ENCODE results near the gene DAND5. TPM values are rescaled to one million over a fixed set of nuclear protein-coding genes. Genes with fewer than 3 reads are reported as not detected.

The DAND5 gene
- total and polyA plus RNA-seq, 4 experiments from 2014 or later = not detected

GRCh38 chr19:12997967-12998940 is 28.9 kb downstream of the DAND5 start:
- CTCF ChIA-PET (ENCODE audit: partially characterized antibody) = no interaction called here
- H3K36me3 ChIP-seq (ENCODE audit: insufficient read depth, low read length) = no peaks in the 10 kb centered on the region
- Mint-ChIP-seq H3K27me3 (peaks cover 11 to 14% of the 10 kb centered on the region in 2 donors), H3K4me1 (peaks cover 8 to 19% (median 12%) of the 10 kb centered on the region in 4 donors), H3K4me3 (peak overlapping the region; percentile 7 to 83 (median 46)), H3K27ac (peak overlapping the region in 5 of 7 donors; percentile 9 to 88 (median 65)), H3K9me3 (peaks cover 0 to 6% (median 0%) of the 10 kb centered on the region in 8 donors), H3K36me3 (peaks cover 0 to 2% of the 10 kb centered on the region in 2 donors)
- no peaks in the 10 kb centered on the region for H3K9me3 ChIP-seq (ENCODE audit: control insufficient read depth in 1 of 2, low read length in 2 of 2)
- no peak for DNase-seq
- peaks cover 5% of the 10 kb centered on the region for H3K4me1 ChIP-seq (ENCODE audit: insufficient read depth, low read length)
- H3K27ac ChIP-seq (ENCODE audit: low read depth, low read length) = no peak overlapping the region
- H3K27me3 ChIP-seq (ENCODE audit: insufficient read depth, low read length) = no peaks in the 10 kb centered on the region
- H3K4me3 ChIP-seq (ENCODE audit: low read length in 2 of 2) = no peak overlapping the region
- POLR2A ChIA-PET (ENCODE audit: partially characterized antibody) = no interaction called here
- intact Hi-C loops (cut with micrococcal nuclease) = no loop called here

GRCh38 chr19:13001166-13001501 is 31.8 kb downstream of the DAND5 start:
- intact Hi-C loops (cut with micrococcal nuclease) = no loop called here
- H3K9me3 ChIP-seq (ENCODE audit: control insufficient read depth in 1 of 2, low read length in 2 of 2) = no peaks in the 10 kb centered on the region
- CTCF ChIA-PET (ENCODE audit: partially characterized antibody) = interaction anchor here (1.2 kb wide), 1 partner anchor 61 kb away, joined by 3 read pairs; no protein-coding TSS in a partner anchor
- H3K4me3 ChIP-seq (ENCODE audit: low read length in 2 of 2) = no peak overlapping the region
- H3K27me3 ChIP-seq (ENCODE audit: insufficient read depth, low read length) = no peaks in the 10 kb centered on the region
- no peak overlapping the region for H3K4me3 Mint-ChIP-seq
- H3K36me3 ChIP-seq (ENCODE audit: insufficient read depth, low read length) = no peaks in the 10 kb centered on the region
- H3K27me3 Mint-ChIP-seq = peaks cover 8 to 10% of the 10 kb centered on the region in 2 donors
- H3K4me1 Mint-ChIP-seq = peaks cover 2 to 9% (median 4%) of the 10 kb centered on the region in 4 donors
- no peak overlapping the region for H3K27ac ChIP-seq (ENCODE audit: low read depth, low read length)
- peaks cover 0 to 2% (median 0%) of the 10 kb centered on the region in 8 donors for H3K9me3 Mint-ChIP-seq
- no peaks in the 10 kb centered on the region for H3K4me1 ChIP-seq (ENCODE audit: insufficient read depth, low read length)
- POLR2A ChIA-PET (ENCODE audit: partially characterized antibody) = no interaction called here
- no peak overlapping the region for H3K27ac Mint-ChIP-seq
- no peak for DNase-seq
- H3K36me3 Mint-ChIP-seq = no peaks in the 10 kb centered on the region

- Histone ChIP-seq H3K27me3 (ENCODE audit: insufficient read depth, low read length) (no peaks in the 10 kb centered on the region), H3K4me3 (ENCODE audit: low read length in 2 of 2) (no peak overlapping the region), H3K9me3 (ENCODE audit: control insufficient read depth in 1 of 2, low read length in 2 of 2) (no peaks in the 10 kb centered on the region), H3K27ac (ENCODE audit: low read depth, low read length) (no peak overlapping the region), H3K4me1 (ENCODE audit: insufficient read depth, low read length) (no peaks in the 10 kb centered on the region), H3K36me3 (ENCODE audit: insufficient read depth, low read length) (no peaks in the 10 kb centered on the region)
- no peak overlapping the region for H3K4me3 Mint-ChIP-seq
- DNase-seq = no peak
- CTCF ChIA-PET (ENCODE audit: partially characterized antibody) = interaction anchor here (1.2 kb wide), 1 partner anchor 60 kb away, joined by 3 read pairs; no protein-coding TSS in a partner anchor
- peaks cover 8 to 10% of the 10 kb centered on the region in 2 donors for H3K27me3 Mint-ChIP-seq
- H3K9me3 Mint-ChIP-seq = peaks cover 0 to 2% (median 0%) of the 10 kb centered on the region in 8 donors
- peaks cover 2 to 9% (median 4%) of the 10 kb centered on the region in 4 donors for H3K4me1 Mint-ChIP-seq
- POLR2A ChIA-PET (ENCODE audit: partially characterized antibody) = no interaction called here
- H3K27ac Mint-ChIP-seq = no peak overlapping the region
- intact Hi-C loops (cut with micrococcal nuclease) = no loop called here
- H3K36me3 Mint-ChIP-seq = no peaks in the 10 kb centered on the region
Observed at GRCh38 chr19:13001502-13002165, 32.3 kb downstream of the DAND5 start.

DNA sequence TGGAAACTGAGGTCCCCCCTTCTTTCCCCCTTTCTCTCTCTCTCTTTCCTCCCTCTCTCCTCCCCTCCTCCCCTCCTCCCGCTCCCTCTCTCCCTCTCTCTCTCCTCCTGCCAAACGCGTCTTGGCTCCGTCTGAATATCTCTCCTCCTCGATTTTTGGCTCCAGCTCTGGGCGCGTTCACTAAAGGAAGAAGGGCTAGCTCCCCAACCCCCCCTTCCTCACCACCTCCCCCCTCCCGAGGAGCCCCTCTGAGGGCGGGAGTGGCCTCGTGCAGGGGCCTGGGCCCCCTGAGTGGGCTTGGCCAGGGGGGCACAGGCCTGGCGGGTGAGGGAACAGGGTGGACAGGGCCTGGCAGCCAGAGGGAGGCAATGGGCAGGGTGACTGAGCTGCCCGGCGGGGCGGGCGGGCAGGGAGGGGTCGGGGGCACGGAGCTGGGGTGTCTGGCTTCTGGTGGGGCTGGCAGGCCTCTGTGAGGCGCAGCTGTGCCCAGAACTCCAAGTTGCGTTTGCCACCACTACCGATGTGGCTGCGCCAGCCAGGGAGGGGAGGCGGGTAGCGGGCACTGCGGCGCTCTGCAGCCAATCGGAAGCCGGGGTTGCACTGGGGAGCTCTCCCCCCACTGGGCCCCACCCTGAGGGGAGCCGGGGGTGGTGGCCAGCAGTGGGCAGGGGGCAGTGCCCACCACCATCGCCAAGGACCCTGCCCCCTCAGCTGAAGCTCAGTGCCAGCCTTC is 33.0 kb downstream of the DAND5 start:
- ChIA-PET POLR2A (ENCODE audit: partially characterized antibody) (no interaction called here), CTCF (ENCODE audit: partially characterized antibody) (no interaction called here)
- Histone ChIP-seq H3K9me3 (ENCODE audit: control insufficient read depth in 1 of 2, low read length in 2 of 2) (no peaks in the 10 kb centered on the region), H3K27me3 (ENCODE audit: insufficient read depth, low read length) (no peaks in the 10 kb centered on the region), H3K36me3 (ENCODE audit: insufficient read depth, low read length) (no peaks in the 10 kb centered on the region), H3K27ac (ENCODE audit: low read depth, low read length) (no peak overlapping the region), H3K4me1 (ENCODE audit: insufficient read depth, low read length) (no peaks in the 10 kb centered on the region), H3K4me3 (ENCODE audit: low read length in 2 of 2) (no peak overlapping the region)
- no peaks in the 10 kb centered on the region for H3K36me3 Mint-ChIP-seq
- H3K27ac Mint-ChIP-seq = no peak overlapping the region
- H3K4me1 Mint-ChIP-seq = peaks cover 0 to 4% (median 2%) of the 10 kb centered on the region in 4 donors
- peaks cover 5 to 8% of the 10 kb centered on the region in 2 donors for H3K27me3 Mint-ChIP-seq
- intact Hi-C loops (cut with micrococcal nuclease) = no loop called here
- no peak overlapping the region for H3K4me3 Mint-ChIP-seq
- DNase-seq = no peak
- peaks cover 0 to 2% (median 0%) of the 10 kb centered on the region in 8 donors for H3K9me3 Mint-ChIP-seq

GRCh38 chr19:13003081-13003480 is 33.7 kb downstream of the DAND5 start:
- no peaks in the 10 kb centered on the region for H3K36me3 ChIP-seq (ENCODE audit: insufficient read depth, low read length)
- H3K4me3 ChIP-seq (ENCODE audit: low read length in 2 of 2) = no peak overlapping the region
- CTCF ChIA-PET (ENCODE audit: partially characterized antibody) = no interaction called here
- Mint-ChIP-seq H3K27me3 (peaks cover 8% of the 10 kb centered on the region in 2 donors), H3K9me3 (peaks cover 0 to 2% (median 0%) of the 10 kb centered on the region in 8 donors), H3K36me3 (no peaks in the 10 kb centered on the region), H3K4me1 (peaks cover 0 to 2% (median 2%) of the 10 kb centered on the region in 4 donors), H3K27ac (no peak overlapping the region), H3K4me3 (no peak overlapping the region)
- POLR2A ChIA-PET (ENCODE audit: partially characterized antibody) = no interaction called here
- H3K27me3 ChIP-seq (ENCODE audit: insufficient read depth, low read length) = no peaks in the 10 kb centered on the region
- no peaks in the 10 kb centered on the region for H3K4me1 ChIP-seq (ENCODE audit: insufficient read depth, low read length)
- no peaks in the 10 kb centered on the region for H3K9me3 ChIP-seq (ENCODE audit: control insufficient read depth in 1 of 2, low read length in 2 of 2)
- intact Hi-C loops (cut with micrococcal nuclease) = no loop called here
- DNase-seq = no peak
- H3K27ac ChIP-seq (ENCODE audit: low read depth, low read length) = no peak overlapping the region

DNA sequence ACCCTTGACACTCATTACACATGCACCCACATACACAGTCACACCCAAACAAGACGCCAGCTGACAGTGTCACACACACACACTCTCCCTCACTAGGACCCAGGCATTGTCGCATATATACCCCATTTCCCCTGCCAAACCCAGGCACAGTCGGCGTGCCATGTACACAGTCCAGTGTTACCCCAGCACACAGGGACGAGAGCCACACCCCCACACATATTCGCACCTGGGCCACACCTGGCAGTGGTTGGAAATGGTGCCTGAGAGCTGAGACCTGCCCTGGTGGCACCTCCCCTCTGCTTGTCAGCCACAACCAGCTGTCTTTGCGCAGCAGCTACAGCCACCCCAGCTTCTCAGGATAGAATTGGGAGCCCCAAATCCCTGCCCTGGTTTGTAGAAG is 34.9 kb downstream of the DAND5 start:
- no peaks in the 10 kb centered on the region for H3K4me1 Mint-ChIP-seq
- H3K4me3 Mint-ChIP-seq = no peak overlapping the region
- H3K36me3 Mint-ChIP-seq = peaks cover 0 to 3% of the 10 kb centered on the region in 2 donors
- no peaks in the 10 kb centered on the region for H3K9me3 ChIP-seq (ENCODE audit: control insufficient read depth in 1 of 2, low read length in 2 of 2)
- DNase-seq = no peak
- POLR2A ChIA-PET (ENCODE audit: partially characterized antibody) = no interaction called here
- peak overlapping the region in 1 of 7 donors; percentile 4 for H3K27ac Mint-ChIP-seq
- H3K36me3 ChIP-seq (ENCODE audit: insufficient read depth, low read length) = no peaks in the 10 kb centered on the region
- intact Hi-C loops (cut with micrococcal nuclease) = no loop called here
- CTCF ChIA-PET (ENCODE audit: partially characterized antibody) = no interaction called here
- peaks cover 0 to 4% (median 0%) of the 10 kb centered on the region in 8 donors for H3K9me3 Mint-ChIP-seq
- H3K27me3 Mint-ChIP-seq = peaks cover 14 to 15% of the 10 kb centered on the region in 2 donors
- no peaks in the 10 kb centered on the region for H3K27me3 ChIP-seq (ENCODE audit: insufficient read depth, low read length)
- H3K4me3 ChIP-seq (ENCODE audit: low read length in 2 of 2) = no peak overlapping the region
- H3K27ac ChIP-seq (ENCODE audit: low read depth, low read length) = no peak overlapping the region
- H3K4me1 ChIP-seq (ENCODE audit: insufficient read depth, low read length) = no peaks in the 10 kb centered on the region

DNA sequence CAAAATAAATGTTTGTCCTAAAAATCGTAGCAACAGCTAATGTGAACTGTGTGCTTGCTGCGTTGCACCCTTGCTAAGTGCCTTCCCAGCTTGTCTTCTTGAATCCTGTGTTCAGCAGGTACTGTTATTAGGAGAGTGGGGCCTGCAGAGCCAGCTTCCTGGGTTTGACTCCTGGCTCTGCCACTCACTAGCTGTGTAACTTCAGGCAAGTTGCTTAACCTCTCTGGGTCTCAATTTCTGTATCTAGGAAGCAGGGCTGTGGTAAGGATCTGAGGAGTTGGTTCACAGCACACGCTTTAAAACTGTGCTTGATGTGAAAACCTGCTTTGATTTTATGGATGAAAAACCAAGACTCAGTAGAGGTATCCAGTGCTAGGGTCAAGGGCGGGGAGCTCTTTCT is 35.9 kb downstream of the DAND5 start:
- Mint-ChIP-seq H3K27me3 (peaks cover 15% of the 10 kb centered on the region in 2 donors), H3K27ac (no peak overlapping the region), H3K4me3 (no peak overlapping the region), H3K36me3 (peaks cover 0 to 3% of the 10 kb centered on the region in 2 donors), H3K9me3 (peaks cover 0 to 4% (median 0%) of the 10 kb centered on the region in 8 donors), H3K4me1 (no peaks in the 10 kb centered on the region)
- Histone ChIP-seq H3K36me3 (ENCODE audit: insufficient read depth, low read length) (no peaks in the 10 kb centered on the region), H3K9me3 (ENCODE audit: control insufficient read depth in 1 of 2, low read length in 2 of 2) (no peaks in the 10 kb centered on the region), H3K4me3 (ENCODE audit: low read length in 2 of 2) (no peak overlapping the region), H3K27me3 (ENCODE audit: insufficient read depth, low read length) (no peaks in the 10 kb centered on the region), H3K4me1 (ENCODE audit: insufficient read depth, low read length) (no peaks in the 10 kb centered on the region), H3K27ac (ENCODE audit: low read depth, low read length) (no peak overlapping the region)
- DNase-seq = no peak
- CTCF ChIA-PET (ENCODE audit: partially characterized antibody) = interaction anchor here (0.8 to 1.9 kb wide), 3 partner anchors 19 to 56 kb away, joined by 3 to 8 read pairs (median 3); no protein-coding TSS in a partner anchor
- intact Hi-C loops (cut with micrococcal nuclease) = no loop called here
- POLR2A ChIA-PET (ENCODE audit: partially characterized antibody) = no interaction called here

Data from CD4-positive, alpha-beta memory T cell (primary cell).